H54 (cell line): Measurements from ENCODE around the gene SCTR.

ENCODE experiments used
- DNase-seq: peaks from one replicate; pipeline ENCODE4 v3.0.0; 2011; ENCODE audit warnings: low spot score, mixed read lengths; ENCODE audit not compliant: insufficient read length
- FAIRE-seq: peaks from 3 replicates; lab custom pipeline; 2011; peaks lifted over from hg19 to GRCh38; lab: Jason Lieb, UNC
- POLR2A ChIP-seq: IDR thresholded peaks from 2 replicates; pipeline ENCODE4 v1.6.1; 2011; ENCODE audit warnings: low read depth, mild to moderate bottlenecking, low read length

The SCTR gene

DNA sequence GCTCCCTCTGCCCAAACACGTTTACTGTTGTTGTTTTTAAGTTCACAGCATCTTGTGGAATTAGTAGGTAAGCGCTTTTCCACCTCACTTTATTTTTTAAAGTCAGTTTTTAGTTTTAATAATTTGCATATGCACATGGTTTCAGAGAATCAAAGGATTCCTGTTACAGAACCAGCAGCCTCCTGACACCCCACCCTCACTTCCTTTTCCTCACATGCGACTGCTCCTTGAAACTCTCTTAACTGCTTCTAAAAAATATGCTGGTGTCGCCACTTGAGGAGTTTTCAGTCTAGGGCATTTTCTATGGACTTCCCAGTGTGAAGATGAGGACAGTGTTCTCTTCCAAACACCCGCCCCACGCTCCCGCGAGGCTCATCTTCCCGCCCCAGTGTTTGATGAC, 78.2 kb downstream of the SCTR start:
- no peak for TF ChIP-seq POLR2A
- no peak for FAIRE-seq
- DNase-seq: no peak

DNA sequence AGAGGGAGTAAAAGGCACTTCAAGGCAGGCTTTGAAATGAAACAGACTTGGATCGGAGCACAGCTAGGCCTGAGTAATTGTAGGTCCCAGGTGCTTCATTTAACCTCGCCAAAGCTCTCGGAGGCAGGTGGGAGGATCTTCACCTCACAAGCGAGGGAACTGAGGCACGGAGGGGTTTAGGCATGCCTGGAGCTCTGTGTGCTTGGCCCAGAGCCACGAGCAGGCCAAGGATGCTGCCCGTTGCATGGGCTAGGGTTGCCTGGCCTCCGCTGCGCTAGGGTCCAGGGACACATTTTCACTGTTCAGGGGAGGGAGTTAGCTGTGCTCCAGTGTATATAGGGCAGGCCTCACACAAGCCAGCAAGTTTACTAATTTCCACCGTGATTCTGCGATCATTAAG, 81.4 kb downstream of the SCTR start:
- no peak for FAIRE-seq
- no peak for DNase-seq
- TF ChIP-seq POLR2A: no peak

DNA sequence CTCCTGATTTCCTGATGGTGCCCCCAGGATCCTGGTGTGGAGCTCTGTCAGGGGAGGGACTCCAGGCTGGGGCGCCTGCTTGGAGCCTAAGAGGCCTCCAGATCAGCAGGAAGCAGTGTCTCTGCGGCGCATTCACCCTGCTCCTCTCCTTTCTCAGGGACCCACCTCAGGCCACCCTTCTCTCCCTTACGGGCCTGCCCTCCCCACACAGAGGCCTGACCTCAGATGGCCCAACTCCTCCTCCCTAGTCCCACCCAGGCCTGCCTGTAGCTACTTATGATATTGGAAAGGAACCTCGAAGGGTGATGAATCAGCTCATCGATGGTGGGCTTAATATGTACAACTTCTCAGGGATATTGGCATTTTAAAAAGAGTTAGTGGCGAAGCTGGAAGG, 82.1 kb downstream of the SCTR start:
- FAIRE-seq (no peak), DNase-seq (no peak)
- no peak for TF ChIP-seq POLR2A

DNA sequence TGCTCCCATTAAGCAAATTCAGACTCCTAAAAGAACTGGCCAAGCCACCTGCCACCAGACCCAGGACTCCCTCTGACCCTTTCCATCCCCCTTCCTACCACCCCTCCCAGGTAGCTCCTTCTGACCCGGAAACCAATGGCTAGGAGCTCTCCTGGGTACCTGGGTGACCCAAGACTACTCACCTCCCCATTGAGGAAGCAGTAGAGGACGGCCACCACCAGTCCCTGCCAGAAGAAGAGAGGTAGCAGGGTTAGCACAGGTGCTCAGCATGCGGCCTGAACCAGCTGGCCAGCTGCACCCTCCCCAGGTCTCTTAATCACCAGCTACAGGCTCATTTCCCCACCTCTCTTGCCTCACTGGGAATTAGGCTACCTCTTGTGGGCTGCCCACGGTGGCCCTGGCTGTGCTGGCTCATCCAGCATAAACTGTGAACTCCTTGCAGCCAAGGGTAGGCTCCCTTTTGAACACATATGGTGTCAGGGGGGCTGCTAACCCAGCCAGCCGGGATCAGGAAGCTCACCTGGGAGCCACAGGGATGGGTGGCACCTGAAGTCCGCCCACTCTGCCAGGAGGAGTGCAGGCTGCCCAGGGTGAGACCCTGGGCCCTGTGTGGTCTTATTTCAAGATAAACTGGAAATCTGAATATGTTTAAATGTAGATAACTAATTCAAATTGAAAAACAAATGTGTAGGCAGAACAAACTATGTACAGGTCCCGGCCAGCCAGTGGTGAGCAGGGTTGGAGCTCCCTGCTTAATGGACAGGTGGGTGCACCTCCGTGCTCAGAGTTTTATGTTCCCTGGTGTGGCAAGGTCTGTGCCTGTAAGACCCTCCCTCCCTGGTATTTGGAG, 82.7 kb downstream of the SCTR start:
- FAIRE-seq (no peak), DNase-seq (no peak)
- no peak for TF ChIP-seq POLR2A

DNA sequence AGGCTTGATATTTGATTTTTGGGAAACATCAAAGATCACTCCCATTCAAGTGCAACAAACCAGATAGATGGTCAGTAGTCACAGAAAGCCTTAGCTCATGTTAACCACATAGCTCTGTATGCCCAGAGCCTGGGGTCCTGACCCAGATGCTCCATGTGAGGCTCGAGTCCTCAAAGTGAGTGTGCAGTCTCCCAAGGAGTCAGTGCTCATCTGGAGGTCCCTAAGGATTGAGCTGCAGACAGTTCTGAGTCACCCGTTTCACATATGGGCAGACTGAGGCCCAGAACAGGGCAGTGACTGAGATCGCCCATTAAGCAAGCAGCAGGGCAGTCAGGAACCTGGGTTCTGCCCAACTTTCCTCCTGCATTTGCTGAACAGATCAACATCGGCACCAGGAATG, 83.4 kb downstream of the SCTR start:
- FAIRE-seq: no peak
- DNase-seq: no peak
- no peak for TF ChIP-seq POLR2A

DNA sequence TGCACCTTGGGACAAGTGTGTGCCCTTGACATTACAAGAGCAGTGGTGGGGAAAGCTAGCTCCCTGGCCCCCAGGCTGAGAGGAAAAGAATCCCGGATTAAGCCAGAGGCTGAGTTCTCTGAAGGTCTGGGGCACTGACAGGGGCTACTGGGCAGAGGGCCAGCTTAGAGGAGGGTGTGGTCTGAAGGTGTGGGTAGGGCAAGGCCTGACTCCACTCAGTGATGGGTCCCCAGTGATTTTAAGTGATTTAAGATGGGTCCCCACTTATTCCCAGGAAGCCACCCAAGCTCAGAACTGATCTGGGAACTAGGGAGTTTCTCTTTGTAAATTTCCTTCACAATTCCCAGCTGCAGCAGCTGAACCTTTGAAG, 83.8 kb downstream of the SCTR start:
- DNase-seq: no peak

DNA sequence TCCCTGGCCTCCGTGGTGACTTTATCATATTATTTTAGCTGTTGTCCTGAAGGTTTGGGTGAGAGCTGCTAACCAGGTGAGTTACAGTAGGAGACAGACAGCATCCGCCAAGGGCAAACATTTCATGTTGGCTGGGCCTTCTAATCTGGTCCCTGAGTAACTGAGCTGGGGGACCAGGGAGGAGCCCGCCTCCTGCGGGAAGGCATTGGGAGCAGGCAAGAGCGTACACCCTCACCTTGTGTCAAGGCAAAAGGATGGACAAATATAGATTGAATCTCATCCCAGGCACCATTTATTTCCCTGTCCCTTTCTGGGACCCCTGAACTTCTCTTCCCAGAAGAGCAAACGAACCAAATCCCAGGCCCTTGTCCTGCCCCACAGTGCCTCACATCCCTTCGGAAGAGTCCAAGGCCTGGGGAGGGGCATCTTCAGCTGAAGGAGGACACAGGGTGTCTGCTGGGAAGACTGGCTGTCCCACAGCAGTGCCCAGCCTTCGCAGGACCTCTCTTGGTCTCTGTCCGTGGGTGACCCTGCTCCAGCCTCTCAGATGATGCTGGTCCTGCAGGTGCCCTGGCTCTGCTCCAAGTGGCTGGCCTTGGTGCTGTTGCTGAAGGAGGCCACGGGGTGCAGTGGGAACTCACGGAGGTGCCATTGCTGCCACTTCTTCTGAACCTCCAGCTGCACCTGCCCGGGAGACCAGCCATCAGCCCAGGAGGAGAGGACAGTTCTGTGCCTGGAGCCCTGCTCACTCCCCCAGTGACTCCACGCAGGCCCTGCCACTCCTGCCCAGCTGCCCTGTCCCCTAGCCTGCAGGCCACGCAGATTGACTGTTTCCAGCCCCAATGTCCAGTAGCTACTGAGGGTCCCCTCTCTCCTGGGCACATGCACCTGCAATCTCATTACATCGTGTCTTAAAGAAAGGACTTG, 84.4 kb downstream of the SCTR start:
- no peak for FAIRE-seq
- no peak for DNase-seq
- TF ChIP-seq POLR2A: no peak

More for the DNA sequence above, 83.8 kb downstream of the SCTR start:
- FAIRE-seq: no peak
- TF ChIP-seq POLR2A: no peak

DNA sequence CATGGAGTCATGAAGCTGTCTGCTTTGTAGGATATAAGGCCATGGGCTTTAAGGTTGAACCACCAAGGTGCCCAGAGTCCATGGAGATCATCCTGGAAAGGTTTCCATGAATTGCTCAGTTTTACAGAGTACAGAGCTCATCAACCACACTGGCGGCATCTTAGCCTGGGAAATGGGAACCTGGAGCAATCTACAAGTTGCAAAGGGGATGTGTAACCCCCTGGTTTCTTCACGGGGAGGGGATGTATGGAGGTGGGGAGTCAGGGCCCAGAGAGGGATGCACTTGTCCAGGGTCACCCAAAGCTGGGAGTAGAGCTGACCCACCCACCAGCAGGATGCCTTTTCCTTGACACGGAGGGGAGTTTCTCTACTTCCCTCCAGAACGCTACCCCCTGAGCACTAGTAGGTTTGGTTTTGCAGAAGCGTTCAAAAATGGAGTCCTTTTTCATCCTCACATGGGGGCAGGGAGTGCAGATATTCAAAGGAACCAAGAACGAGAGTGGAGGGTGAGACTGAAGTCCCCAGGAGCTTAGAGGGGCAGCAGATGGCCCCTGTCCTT, 85.5 kb downstream of the SCTR start:
- DNase-seq (no peak), FAIRE-seq (no peak)
- TF ChIP-seq POLR2A: no peak

DNA sequence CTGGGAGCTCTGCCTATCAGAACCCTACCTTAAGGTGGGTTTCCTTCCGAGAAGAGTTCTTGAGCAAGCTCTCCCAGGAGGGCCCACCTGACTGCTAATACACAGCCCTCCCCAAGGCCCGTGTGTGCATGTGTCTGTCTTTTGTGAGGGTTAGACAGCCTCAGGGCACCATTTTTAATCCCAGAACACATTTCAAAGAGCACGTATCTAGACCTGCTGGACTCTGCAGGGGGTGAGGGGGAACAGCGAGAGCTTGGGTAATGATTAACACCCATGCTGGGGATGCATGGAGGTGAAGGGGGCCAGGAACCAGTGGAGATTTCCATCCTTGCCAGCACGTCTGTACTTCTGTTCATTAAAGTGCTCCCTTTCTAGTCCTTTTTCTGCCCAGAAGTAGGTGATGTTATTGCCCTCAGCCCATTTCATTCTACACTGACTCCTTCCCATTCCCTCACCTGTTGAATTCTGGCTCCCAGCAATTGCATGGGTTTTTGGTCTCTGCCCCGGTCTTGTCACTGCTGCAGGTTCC, 86.1 kb downstream of the SCTR start:
- no peak for TF ChIP-seq POLR2A
- no peak for FAIRE-seq
- no peak for DNase-seq

DNA sequence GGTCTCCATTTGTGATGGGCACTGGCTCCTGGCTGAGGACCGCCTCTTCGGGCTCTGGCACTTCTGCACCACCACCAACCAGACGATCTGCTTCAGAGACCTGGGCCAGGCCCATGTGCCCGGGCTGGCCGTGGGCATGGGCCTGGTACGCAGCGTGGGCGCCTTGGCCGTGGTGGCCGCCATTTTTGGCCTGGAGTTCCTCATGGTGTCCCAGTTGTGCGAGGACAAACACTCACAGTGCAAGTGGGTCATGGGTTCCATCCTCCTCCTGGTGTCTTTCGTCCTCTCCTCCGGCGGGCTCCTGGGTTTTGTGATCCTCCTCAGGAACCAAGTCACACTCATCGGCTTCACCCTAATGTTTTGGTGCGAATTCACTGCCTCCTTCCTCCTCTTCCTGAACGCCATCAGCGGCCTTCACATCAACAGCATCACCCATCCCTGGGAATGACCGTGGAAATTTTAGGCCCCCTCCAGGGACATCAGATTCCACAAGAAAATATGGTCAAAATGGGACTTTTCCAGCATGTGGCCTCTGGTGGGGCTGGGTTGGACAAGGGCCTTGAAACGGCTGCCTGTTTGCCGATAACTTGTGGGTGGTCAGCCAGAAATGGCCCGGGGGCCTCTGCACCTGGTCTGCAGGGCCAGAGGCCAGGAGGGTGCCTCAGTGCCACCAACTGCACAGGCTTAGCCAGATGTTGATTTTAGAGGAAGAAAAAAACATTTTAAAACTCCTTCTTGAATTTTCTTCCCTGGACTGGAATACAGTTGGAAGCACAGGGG, 87.1 kb downstream of the SCTR start:
- DNase-seq (no peak), FAIRE-seq (no peak)
- TF ChIP-seq POLR2A: no peak

DNA sequence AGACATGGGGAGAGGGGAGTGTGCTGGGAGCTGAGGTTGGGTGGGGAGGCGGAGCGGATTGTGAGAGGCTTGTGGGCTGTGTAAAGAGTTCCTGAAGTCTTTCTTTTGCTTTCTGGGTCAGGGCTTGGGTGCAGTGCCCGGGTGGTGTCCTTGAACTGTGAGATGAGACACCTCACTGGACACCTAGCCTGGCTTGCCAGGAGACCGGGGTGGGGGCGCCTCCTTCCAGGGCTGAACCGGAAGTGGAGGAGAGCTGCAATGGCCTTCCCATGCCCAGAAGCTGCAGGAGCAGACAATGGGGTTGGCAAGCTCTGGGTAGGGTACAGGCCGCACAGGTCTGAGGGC, 88.4 kb downstream of the SCTR start:
- DNase-seq: no peak
- FAIRE-seq: no peak
- no peak for TF ChIP-seq POLR2A

DNA sequence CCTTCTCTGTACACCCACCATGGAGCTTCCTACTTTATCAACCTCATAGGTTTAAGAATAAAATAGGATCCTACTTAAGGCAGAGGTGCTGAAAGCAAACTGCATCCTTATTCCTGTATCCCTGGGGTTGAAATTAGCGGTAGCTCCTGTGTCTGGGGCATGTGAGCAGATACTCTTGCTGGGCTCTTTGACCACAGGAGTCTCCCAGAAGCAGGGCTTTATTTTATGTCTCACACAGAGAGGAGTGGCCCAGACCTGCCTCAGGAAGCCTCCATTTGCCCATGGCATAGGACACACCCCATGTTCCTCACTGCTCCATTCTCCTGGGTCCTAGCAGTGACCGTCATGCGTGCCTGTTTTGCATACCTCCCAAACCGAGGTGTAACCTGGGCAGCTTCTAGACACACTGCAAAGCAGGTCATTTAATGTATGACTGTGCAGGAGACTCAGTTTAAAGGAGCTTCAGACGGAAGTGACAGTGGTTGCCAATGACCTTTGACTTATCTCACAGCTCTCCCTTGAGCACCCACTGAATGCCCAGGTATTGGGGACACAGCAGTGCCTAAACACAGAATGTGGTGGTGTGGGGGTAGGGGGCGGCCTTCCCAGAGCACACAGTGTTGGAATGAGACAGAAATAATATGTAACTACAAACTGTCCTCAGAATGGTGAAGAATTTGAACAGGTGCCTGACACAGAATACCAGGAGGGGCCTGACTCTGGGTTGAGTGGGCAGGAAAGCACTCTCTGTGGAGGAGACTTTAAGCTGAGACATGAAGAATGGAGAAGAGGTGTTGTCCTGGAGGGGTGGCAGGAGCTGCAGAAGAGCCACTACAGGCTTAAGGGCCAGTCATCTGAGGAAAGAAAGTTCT, 89.0 kb downstream of the SCTR start:
- no peak for TF ChIP-seq POLR2A
- no peak for FAIRE-seq
- DNase-seq: no peak
